OCI-LY1 (cell line): ENCODE results near the gene PVALB.

Experiments
- H2AFZ ChIP-seq: fragments of 200-600 bp; sonication (generic), shearing (Covaris generic); 2 replicates; pipeline ENCODE4 v1.6.0; 2014; ENCODE audit warnings: antibody characterized with exemption, mild to moderate bottlenecking, low read length
- H3F3A ChIP-seq: fragments of 200-600 bp; sonication (generic), shearing (Covaris generic); 2 replicates; pipeline ENCODE4 v1.6.0; 2014; ENCODE audit warnings: mild to moderate bottlenecking, antibody characterized with exemption, low read length, moderate library complexity; ENCODE audit not compliant: insufficient read depth
- H3K27ac ChIP-seq: fragments of 200-600 bp; sonication (generic); 2 replicates; pipeline ENCODE4 v1.5.1; 2014; ENCODE audit warnings: low read length, mixed run types, mild to moderate bottlenecking, low read depth; ENCODE audit not compliant: poor library complexity, severe bottlenecking
- H3K27me3 ChIP-seq: fragments of 200-600 bp; sonication (generic); 2 replicates; pipeline ENCODE4 v1.6.0; 2014; ENCODE audit warnings: antibody characterized with exemption, mild to moderate bottlenecking, low read length, moderate library complexity; ENCODE audit not compliant: insufficient read depth
- H3K36me3 ChIP-seq: fragments of 200-600 bp; sonication (generic); 2 replicates; pipeline ENCODE4 v1.6.1; 2014; ENCODE audit warnings: mild to moderate bottlenecking, antibody characterized with exemption, low read length, moderate library complexity, mixed read lengths; ENCODE audit not compliant: insufficient read depth
- H3K4me1 ChIP-seq: fragments of 200-600 bp; sonication (generic); 2 replicates; pipeline ENCODE4 v1.5.1; 2014; ENCODE audit warnings: mild to moderate bottlenecking, low read length, moderate library complexity; ENCODE audit not compliant: insufficient read depth, severe bottlenecking
- H3K4me2 ChIP-seq: fragments of 200-600 bp; sonication (generic), shearing (Covaris generic); 2 replicates; pipeline ENCODE4 v1.6.1; 2014; ENCODE audit warnings: low read length
- H3K4me3 ChIP-seq: fragments of 200-600 bp; sonication (generic); 2 replicates; pipeline ENCODE4 v1.5.1; 2014; ENCODE audit warnings: low read length, low read depth, mild to moderate bottlenecking, mixed read lengths; ENCODE audit not compliant: poor library complexity, severe bottlenecking
- H3K79me2 ChIP-seq: fragments of 200-600 bp; shearing (Covaris generic); 2 replicates; pipeline ENCODE4 v1.6.1; 2016; ENCODE audit warnings: mixed run types, low read length, mixed read lengths; ENCODE audit not compliant: insufficient read depth
- H3K9ac ChIP-seq: fragments of 200-600 bp; sonication (generic), shearing (Covaris generic); 2 replicates; pipeline ENCODE4 v1.6.1; 2014; ENCODE audit warnings: mild to moderate bottlenecking, low read length, mixed read lengths
- H3K9me2 ChIP-seq: fragments of 200-600 bp; sonication (generic), shearing (Covaris generic); 2 replicates; pipeline ENCODE4 v1.6.1; 2014; ENCODE audit warnings: low read depth, mild to moderate bottlenecking, low read length, mixed read lengths
- H3K9me3 ChIP-seq: fragments of 200-600 bp; shearing (Covaris generic); 2 replicates; pipeline ENCODE4 v1.6.1; 2014; ENCODE audit warnings: low read length, mixed read lengths
- H4K20me1 ChIP-seq: fragments of 200-600 bp; sonication (generic), shearing (Covaris generic); 2 replicates; pipeline ENCODE4 v1.6.0; 2016; ENCODE audit warnings: mild to moderate bottlenecking, low read length; ENCODE audit not compliant: insufficient read depth
- EZH2 ChIP-seq: fragments of 200-600 bp; sonication (generic), shearing (Covaris generic); IDR thresholded peaks from 2 replicates; pipeline ENCODE4 v1.8.0; 2017; ENCODE audit warnings: borderline replicate concordance, mixed run types, mild to moderate bottlenecking, antibody characterized with exemption, low read length, moderate library complexity, mixed read lengths
- TF ChIP-seq, protein P1 (sequence below): fragments of 200-600 bp; sonication (generic), shearing (Covaris generic); IDR thresholded peaks from 2 replicates; pipeline ENCODE4 v1.5.1; 2017; ENCODE audit warnings: mild to moderate bottlenecking, antibody characterized with exemption, low read length, moderate library complexity, mixed read lengths

PVALB gene

GRCh38 chr22:36765943-36766450 lies 50.8 kb downstream of the PVALB start:
- H4K20me1 ChIP-seq, result no peaks in the 10 kb centered on the region
- no peak overlapping the region for H3K27ac ChIP-seq
- H3F3A ChIP-seq, result no peaks in the 10 kb centered on the region
- no peaks in the 10 kb centered on the region for H3K9me2 ChIP-seq
- H3K79me2 ChIP-seq, result no peaks in the 10 kb centered on the region
- no peak overlapping the region for H2AFZ ChIP-seq
- H3K9ac ChIP-seq, result no peak overlapping the region
- H3K36me3 ChIP-seq, result peaks cover 10% of the 10 kb centered on the region; the same call in 1 of the 2 replicates
- H3K4me3 ChIP-seq, result no peak overlapping the region
- no peaks in the 10 kb centered on the region for H3K4me1 ChIP-seq
- no peaks in the 10 kb centered on the region for H3K9me3 ChIP-seq
- TF ChIP-seq, protein P1, sequence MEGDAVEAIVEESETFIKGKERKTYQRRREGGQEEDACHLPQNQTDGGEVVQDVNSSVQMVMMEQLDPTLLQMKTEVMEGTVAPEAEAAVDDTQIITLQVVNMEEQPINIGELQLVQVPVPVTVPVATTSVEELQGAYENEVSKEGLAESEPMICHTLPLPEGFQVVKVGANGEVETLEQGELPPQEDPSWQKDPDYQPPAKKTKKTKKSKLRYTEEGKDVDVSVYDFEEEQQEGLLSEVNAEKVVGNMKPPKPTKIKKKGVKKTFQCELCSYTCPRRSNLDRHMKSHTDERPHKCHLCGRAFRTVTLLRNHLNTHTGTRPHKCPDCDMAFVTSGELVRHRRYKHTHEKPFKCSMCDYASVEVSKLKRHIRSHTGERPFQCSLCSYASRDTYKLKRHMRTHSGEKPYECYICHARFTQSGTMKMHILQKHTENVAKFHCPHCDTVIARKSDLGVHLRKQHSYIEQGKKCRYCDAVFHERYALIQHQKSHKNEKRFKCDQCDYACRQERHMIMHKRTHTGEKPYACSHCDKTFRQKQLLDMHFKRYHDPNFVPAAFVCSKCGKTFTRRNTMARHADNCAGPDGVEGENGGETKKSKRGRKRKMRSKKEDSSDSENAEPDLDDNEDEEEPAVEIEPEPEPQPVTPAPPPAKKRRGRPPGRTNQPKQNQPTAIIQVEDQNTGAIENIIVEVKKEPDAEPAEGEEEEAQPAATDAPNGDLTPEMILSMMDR, result no peak
- no peak for TF ChIP-seq EZH2
- no peak overlapping the region for H3K4me2 ChIP-seq
- no peaks in the 10 kb centered on the region for H3K27me3 ChIP-seq

- Histone ChIP-seq H3K27ac (no peak overlapping the region), H3K9ac (no peak overlapping the region), H3K36me3 (peaks cover 10% of the 10 kb centered on the region; the same call in 1 of the 2 replicates), H3K4me3 (no peak overlapping the region), H2AFZ (no peak overlapping the region), H3K79me2 (no peaks in the 10 kb centered on the region), H3F3A (no peaks in the 10 kb centered on the region), H3K4me2 (no peak overlapping the region), H4K20me1 (no peaks in the 10 kb centered on the region), H3K9me3 (no peaks in the 10 kb centered on the region), H3K27me3 (no peaks in the 10 kb centered on the region), H3K9me2 (no peaks in the 10 kb centered on the region), H3K4me1 (no peaks in the 10 kb centered on the region)
- TF ChIP-seq EZH2, result no peak
- TF ChIP-seq, protein P1, result no peak
These were observed 51.5 kb downstream of the PVALB start for GRCh38 chr22:36765131-36765942.

- TF ChIP-seq, protein P1, result no peak
- no peak for TF ChIP-seq EZH2
- H3K9me3 ChIP-seq, result no peaks in the 10 kb centered on the region
- no peak overlapping the region for H3K9ac ChIP-seq
- no peak overlapping the region for H2AFZ ChIP-seq
- no peaks in the 10 kb centered on the region for H3K4me1 ChIP-seq
- no peak overlapping the region for H3K4me3 ChIP-seq
- no peaks in the 10 kb centered on the region for H3K27me3 ChIP-seq
- no peaks in the 10 kb centered on the region for H3K79me2 ChIP-seq
- no peaks in the 10 kb centered on the region for H3F3A ChIP-seq
- H3K27ac ChIP-seq, result no peak overlapping the region
- no peaks in the 10 kb centered on the region for H3K9me2 ChIP-seq
- peaks cover 10% of the 10 kb centered on the region; the same call in 1 of the 2 replicates for H3K36me3 ChIP-seq
- H3K4me2 ChIP-seq, result no peak overlapping the region
- no peaks in the 10 kb centered on the region for H4K20me1 ChIP-seq
These were observed 52.2 kb downstream of the PVALB start for GRCh38 chr22:36764641-36765040.
